ENCODE data around the gene SMG6.

- TF ChIP-seq POLR2A (IDR thresholded peaks at IDR 0.05; ENCODE audit: low read length) (no peak), GATA1 (IDR thresholded peaks at IDR 0.05; ENCODE audit: low read depth, low read length) (no peak)
Measured at GRCh38 chr17:2057175-2057759, 246.3 kb downstream of the SMG6 start.

Measured in erythroblast (primary cell).